ENCODE data around the gene WDPCP. TPM values are rescaled to one million over a fixed set of nuclear protein-coding genes. Genes with fewer than 3 reads are reported as not detected.

WDPCP gene
- total RNA-seq, 1 donor from 2014 or later = 14.1 TPM

DNA sequence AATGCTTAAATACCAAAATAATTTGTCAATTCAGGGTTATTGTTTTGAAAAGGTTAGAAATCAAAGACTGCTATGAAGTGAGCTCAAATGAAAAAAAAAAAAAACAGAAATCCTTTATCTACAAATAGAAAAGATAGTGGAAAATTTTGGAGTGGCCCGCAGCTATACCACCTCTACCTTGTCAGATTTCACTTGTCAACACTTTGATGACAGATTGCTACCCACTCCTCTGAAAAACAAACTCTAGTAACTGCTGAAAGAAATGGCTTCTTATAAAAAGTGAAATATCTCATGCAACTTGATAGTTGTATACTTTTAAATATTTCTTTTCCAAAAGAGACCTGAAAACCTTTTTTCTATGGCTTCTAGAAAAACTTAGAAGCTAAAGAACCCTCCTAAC lies 84.5 kb downstream of the WDPCP start:
- TF ChIP-seq, protein P1, sequence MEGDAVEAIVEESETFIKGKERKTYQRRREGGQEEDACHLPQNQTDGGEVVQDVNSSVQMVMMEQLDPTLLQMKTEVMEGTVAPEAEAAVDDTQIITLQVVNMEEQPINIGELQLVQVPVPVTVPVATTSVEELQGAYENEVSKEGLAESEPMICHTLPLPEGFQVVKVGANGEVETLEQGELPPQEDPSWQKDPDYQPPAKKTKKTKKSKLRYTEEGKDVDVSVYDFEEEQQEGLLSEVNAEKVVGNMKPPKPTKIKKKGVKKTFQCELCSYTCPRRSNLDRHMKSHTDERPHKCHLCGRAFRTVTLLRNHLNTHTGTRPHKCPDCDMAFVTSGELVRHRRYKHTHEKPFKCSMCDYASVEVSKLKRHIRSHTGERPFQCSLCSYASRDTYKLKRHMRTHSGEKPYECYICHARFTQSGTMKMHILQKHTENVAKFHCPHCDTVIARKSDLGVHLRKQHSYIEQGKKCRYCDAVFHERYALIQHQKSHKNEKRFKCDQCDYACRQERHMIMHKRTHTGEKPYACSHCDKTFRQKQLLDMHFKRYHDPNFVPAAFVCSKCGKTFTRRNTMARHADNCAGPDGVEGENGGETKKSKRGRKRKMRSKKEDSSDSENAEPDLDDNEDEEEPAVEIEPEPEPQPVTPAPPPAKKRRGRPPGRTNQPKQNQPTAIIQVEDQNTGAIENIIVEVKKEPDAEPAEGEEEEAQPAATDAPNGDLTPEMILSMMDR (IDR thresholded peaks at IDR 0.05; ENCODE audit: unreplicated experiment) = no peak
- Mint-ChIP-seq H3K27ac (no peak overlapping the region), H3K4me3 (ENCODE audit: low read depth) (no peak overlapping the region), H3K9me3 (ENCODE audit: low read depth) (peaks cover 4% of the 10 kb centered on the region), H3K27me3 (no peaks in the 10 kb centered on the region), H3K36me3 (ENCODE audit: insufficient read depth) (no peaks in the 10 kb centered on the region), H3K4me1 (ENCODE audit: low read depth) (no peaks in the 10 kb centered on the region)
- DNase-seq (ENCODE audit: low spot score, unreplicated experiment) = no peak

GRCh38 chr2:63500398-63500797 lies 87.9 kb downstream of the WDPCP start:
- Mint-ChIP-seq H3K4me1 (ENCODE audit: low read depth) (no peaks in the 10 kb centered on the region), H3K9me3 (ENCODE audit: low read depth) (no peaks in the 10 kb centered on the region), H3K27ac (no peak overlapping the region), H3K36me3 (ENCODE audit: insufficient read depth) (no peaks in the 10 kb centered on the region), H3K27me3 (no peaks in the 10 kb centered on the region), H3K4me3 (ENCODE audit: low read depth) (no peak overlapping the region)
- DNase-seq (ENCODE audit: low spot score, unreplicated experiment) = no peak
- TF ChIP-seq, protein P1 (IDR thresholded peaks at IDR 0.05; ENCODE audit: unreplicated experiment) = no peak

- TF ChIP-seq, protein P1 (IDR thresholded peaks at IDR 0.05; ENCODE audit: unreplicated experiment) = no peak
- no peaks in the 10 kb centered on the region for H3K4me1 Mint-ChIP-seq (ENCODE audit: low read depth)
- H3K27me3 Mint-ChIP-seq = no peaks in the 10 kb centered on the region
- no peaks in the 10 kb centered on the region for H3K36me3 Mint-ChIP-seq (ENCODE audit: insufficient read depth)
- H3K27ac Mint-ChIP-seq = no peak overlapping the region
- no peak overlapping the region for H3K4me3 Mint-ChIP-seq (ENCODE audit: low read depth)
- DNase-seq (ENCODE audit: low spot score, unreplicated experiment) = no peak
- H3K9me3 Mint-ChIP-seq (ENCODE audit: low read depth) = no peaks in the 10 kb centered on the region
Measured at GRCh38 chr2:63497576-63497975, 90.7 kb downstream of the WDPCP start.

DNA sequence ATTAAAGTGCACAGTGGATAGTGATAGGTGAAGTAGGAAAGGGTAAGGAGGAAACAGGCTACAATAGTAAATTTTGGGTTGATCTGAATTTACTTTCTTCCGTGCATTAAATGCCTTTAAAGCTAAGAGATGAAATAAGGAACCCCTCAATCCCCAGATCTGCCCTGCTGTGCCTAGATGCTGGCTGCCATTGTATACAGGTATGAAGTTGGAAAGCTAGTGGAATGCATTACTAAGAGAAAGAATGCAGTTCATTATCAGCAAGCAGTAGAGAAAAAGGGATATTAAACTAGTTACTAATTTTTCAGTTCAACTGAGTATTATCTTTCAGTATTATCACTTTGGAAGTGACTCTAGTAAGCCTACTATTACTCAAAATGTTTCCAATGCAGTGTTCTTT lies 93.3 kb downstream of the WDPCP start:
- H3K4me3 Mint-ChIP-seq (ENCODE audit: low read depth) = no peak overlapping the region
- no peak overlapping the region for H3K27ac Mint-ChIP-seq
- no peaks in the 10 kb centered on the region for H3K27me3 Mint-ChIP-seq
- H3K4me1 Mint-ChIP-seq (ENCODE audit: low read depth) = no peaks in the 10 kb centered on the region
- TF ChIP-seq, protein P1 (IDR thresholded peaks at IDR 0.05; ENCODE audit: unreplicated experiment) = no peak
- no peak for DNase-seq (ENCODE audit: low spot score, unreplicated experiment)
- H3K9me3 Mint-ChIP-seq (ENCODE audit: low read depth) = no peaks in the 10 kb centered on the region
- no peaks in the 10 kb centered on the region for H3K36me3 Mint-ChIP-seq (ENCODE audit: insufficient read depth)

GRCh38 chr2:63494100-63494499 lies 94.2 kb downstream of the WDPCP start:
- H3K27ac Mint-ChIP-seq = no peak overlapping the region
- no peaks in the 10 kb centered on the region for H3K4me1 Mint-ChIP-seq (ENCODE audit: low read depth)
- no peaks in the 10 kb centered on the region for H3K36me3 Mint-ChIP-seq (ENCODE audit: insufficient read depth)
- TF ChIP-seq, protein P1 (IDR thresholded peaks at IDR 0.05; ENCODE audit: unreplicated experiment) = no peak
- H3K4me3 Mint-ChIP-seq (ENCODE audit: low read depth) = no peak overlapping the region
- H3K9me3 Mint-ChIP-seq (ENCODE audit: low read depth) = no peaks in the 10 kb centered on the region
- DNase-seq (ENCODE audit: low spot score, unreplicated experiment) = no peak
- no peaks in the 10 kb centered on the region for H3K27me3 Mint-ChIP-seq
